Epithelial cell of proximal tubule (primary cell): ENCODE data around the gene TMEM125. TPM values are rescaled to one million over a fixed set of nuclear protein-coding genes. Genes with fewer than 3 reads are reported as not detected.

Experiments
- DNase-seq: peaks from one replicate; pipeline ENCODE4 v3.0.0-alpha.2; 2011; ENCODE audit warnings: low read depth
- H3K4me3 ChIP-seq: 2 replicates; pipeline ENCODE4 v1.5.1; 2011; ENCODE audit warnings: low read depth, mild to moderate bottlenecking, low read length
- total RNA-seq: library from RNA; depleted of rRNA; stranded (reverse); fragments of >200 nt; gene quantifications from 2 replicates; pipeline ENCODE4 v1.2.3, GENCODE V29; 2015
- TF ChIP-seq, protein P1 (sequence below): conservative IDR thresholded peaks from 2 replicates; pipeline ENCODE4 v1.5.1; 2012; ENCODE audit warnings: low read depth, mild to moderate bottlenecking, low read length

TMEM125 gene
- total RNA-seq, 1 donor from 2014 or later, result 7.0 TPM

DNA sequence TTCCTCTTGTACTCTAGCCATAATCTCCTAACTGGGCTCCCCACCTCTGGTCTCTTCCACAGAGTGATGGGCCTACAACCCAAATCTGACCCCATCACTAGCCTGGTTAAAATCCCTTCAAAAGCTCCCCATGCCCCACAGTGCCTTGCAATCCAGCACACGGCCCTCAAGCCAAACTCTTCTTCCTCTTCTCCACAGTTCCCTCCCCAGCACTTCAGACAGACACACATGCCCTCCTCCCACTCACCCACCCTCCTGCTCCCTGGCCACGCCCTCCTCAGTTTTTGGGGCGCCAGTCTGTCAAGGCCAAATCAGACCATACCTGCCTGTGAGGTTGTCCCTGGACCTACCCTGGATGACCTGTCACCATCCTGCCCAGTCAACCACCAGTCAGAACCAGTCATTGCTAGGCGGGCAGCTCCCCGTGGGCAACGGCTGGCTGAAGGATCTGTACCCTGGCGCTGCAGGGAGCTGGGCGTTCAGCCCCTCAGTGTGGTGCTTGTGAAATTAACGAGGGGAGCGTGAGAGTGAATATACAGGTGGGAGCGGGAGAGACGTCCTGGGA lies 14.8 kb downstream of the TMEM125 start:
- DNase-seq, result no peak
- no peak overlapping the region for H3K4me3 ChIP-seq
- TF ChIP-seq, protein P1, sequence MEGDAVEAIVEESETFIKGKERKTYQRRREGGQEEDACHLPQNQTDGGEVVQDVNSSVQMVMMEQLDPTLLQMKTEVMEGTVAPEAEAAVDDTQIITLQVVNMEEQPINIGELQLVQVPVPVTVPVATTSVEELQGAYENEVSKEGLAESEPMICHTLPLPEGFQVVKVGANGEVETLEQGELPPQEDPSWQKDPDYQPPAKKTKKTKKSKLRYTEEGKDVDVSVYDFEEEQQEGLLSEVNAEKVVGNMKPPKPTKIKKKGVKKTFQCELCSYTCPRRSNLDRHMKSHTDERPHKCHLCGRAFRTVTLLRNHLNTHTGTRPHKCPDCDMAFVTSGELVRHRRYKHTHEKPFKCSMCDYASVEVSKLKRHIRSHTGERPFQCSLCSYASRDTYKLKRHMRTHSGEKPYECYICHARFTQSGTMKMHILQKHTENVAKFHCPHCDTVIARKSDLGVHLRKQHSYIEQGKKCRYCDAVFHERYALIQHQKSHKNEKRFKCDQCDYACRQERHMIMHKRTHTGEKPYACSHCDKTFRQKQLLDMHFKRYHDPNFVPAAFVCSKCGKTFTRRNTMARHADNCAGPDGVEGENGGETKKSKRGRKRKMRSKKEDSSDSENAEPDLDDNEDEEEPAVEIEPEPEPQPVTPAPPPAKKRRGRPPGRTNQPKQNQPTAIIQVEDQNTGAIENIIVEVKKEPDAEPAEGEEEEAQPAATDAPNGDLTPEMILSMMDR, result no peak

DNA sequence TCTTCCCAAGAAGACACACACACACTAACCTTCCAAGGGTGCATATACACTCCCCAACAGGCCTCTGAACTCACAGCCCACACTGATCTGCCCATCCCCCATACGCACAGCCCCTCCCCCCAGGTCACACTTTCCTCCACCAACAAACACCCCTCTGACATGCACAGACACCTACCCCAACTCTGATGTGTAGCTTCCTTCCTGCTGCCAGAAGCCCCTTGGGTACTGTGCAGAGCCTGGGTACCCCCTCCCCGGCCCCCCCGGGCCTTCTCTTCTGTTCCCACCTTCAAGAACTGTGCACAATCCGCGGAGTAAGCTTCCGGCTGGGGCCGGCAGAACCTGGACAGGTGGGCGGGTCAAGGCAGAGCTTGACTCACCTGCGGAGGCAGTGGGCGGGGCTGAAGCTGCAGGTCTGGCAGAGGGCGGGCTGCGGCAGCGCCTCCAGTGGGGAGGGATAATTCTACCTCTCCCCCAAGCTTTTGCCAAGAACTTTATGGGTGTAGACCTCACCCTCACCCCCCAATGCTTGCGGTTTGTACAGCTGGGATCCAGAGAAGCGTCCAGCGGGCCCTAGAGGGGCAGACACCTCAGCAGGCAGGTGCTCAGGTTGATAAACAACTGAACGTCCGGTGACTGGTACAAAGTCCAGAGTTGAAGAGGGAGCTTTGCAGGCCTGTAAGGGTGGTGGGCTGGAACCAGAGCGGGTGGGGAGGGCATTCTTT lies 15.6 kb downstream of the TMEM125 start, which contains the start of gene C1orf210:
C1orf210 (minus strand) TSS at position 313 of the 722 bp plus-strand sequence. CDS start 2,311 bp downstream, outside the sequence.
- TF ChIP-seq, protein P1, result peak; percentile 38
- peak within 1 kb of the TSS; percentile 18 for H3K4me3 ChIP-seq
- DNase-seq, result no peak

DNA sequence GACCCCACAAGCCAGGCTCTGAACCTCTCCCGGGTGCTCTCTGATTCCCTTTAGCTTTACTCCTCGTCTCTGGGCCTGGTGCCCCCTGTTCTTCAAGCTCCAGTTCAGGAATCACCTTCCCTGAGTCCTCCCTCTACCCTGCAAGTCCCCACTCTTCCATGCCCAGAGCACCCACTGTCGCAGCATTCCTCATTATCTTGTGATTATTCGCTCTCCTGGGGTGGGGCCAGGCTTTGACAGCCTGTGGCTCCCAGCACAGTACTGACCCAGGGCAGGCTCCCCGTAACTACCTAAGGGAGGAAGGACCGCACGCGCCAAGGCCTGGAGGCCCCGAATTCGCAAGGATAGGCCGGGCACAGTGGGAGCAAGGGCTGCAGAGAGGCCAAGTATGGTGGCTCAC lies 16.3 kb downstream of the TMEM125 start:
- DNase-seq, result no peak
- TF ChIP-seq, protein P1, result no peak
- no peak overlapping the region for H3K4me3 ChIP-seq

DNA sequence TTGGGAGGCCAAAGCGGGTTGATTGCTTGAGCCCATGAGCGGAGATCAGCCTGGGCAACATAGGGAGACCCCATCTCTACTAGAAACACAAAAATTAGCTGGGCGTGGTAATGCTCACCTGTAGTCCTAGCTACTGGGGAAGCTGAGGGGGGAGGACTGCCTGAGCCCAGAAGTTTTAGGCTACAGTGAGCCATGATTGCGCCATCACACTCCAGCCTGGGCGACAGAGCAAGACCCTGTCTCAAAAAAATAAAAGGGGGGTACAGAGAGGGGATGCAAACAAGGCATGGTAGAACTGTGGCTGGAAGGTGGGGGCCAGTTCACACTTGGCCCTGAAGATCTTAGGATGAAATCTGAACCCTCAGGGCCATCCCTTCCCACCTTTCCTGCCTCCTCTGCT lies 16.8 kb downstream of the TMEM125 start:
- TF ChIP-seq, protein P1, result no peak
- no peak for DNase-seq
- no peak overlapping the region for H3K4me3 ChIP-seq

DNA sequence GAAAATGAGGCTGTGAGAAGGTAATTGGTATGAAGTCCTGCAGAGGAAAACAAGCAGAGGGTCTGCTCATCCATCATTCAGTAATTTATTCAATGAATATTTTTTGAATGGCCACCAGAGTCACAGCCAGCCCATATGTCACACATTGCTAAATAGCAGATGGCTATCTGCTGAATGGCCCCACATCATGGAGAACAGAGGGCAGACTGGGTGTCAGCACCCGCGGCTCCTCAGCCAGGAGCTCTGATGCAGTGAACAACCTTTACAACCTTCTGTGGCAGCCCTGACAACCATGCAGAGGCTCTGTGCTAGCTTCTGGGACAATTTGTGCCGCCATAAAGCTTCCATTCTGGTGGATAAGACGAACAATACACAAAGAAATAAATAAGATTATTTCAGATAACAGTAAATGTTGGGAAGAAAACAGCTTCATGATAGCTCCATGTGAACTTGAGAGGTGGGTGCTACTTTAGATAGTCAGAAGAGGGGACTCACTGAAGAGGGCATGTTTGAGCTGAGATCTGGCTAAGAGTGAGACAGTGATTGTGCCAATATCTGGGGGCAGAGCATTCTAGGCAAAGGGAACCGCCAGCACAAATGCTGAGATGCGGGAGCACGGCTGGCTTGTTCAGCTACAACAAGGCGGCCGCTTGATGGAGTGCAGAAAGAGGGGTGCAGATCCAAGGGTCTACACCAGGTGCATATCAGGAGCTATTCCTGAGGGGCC lies 18.4 kb downstream of the TMEM125 start:
- no peak for DNase-seq
- TF ChIP-seq, protein P1, result no peak
- H3K4me3 ChIP-seq, result no peak overlapping the region

DNA sequence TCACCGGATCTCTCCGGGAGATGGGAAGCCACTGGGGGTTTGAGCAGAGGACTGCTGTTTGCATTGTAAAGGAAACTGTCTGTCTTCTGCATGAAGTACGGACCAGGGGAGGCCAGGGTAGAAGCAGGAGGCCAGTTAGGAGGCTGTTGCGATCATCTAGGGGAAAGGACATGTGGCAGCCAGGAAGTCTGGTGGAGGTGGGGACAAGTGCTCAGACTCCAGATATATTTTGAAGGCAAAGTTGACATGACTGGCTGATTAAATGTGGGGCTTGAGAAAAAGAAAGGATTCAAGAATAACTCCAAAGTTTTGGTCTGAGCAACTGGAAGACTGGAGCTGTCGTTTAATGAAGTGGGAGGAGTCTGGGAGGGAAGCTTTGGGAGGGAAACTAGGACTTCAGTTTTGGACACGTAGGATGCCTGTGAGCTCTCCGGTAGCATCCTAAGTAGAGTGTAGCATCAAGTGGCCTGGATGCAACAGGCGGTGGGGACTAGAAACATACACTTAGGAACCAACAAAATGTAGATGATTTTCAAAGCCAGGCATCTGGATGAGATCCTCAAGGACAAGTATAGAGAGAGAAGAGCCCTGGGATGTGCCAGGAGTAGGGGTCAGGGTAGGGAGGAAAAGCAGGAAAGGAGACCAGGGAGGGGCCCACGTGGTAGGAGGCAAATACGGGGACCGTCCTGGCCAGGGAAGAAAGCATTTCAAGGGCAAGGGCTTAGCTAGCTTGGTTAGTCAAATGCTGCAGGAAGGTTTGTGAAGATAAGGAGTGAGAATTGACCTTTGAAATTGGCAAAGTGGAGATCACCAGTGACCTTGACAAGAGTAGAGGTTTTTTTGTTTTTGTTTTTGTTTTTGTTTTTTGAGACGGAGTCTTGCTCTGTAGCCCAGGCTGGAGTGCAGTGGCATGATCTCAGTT lies 19.3 kb downstream of the TMEM125 start:
- H3K4me3 ChIP-seq, result no peak overlapping the region
- TF ChIP-seq, protein P1, result no peak
- no peak for DNase-seq
